WTC11 (cell line): ENCODE measurements around the gene SIRT3. TPM values are rescaled to one million over a fixed set of nuclear protein-coding genes. Genes with fewer than 3 reads are reported as not detected.

ENCODE experiments used
- ATAC-seq: fragments of 200-7000 bp; cut with Tn5 transposase; 2 replicates; pipeline ENCODE4 v1.10.0; 2021; ENCODE audit warnings: mild to moderate bottlenecking, moderate library complexity
- CTCF ChIA-PET: fragments of 300-600 bp; sonication (Branson Sonifier 250); formaldehyde crosslinking; loops from one replicate; lab custom pipeline; 2021; ENCODE audit warnings: antibody characterized with exemption; lab: Charles Lee
- POLR2A ChIA-PET: fragments of 350-600 bp; sonication (Branson Sonifier 250); formaldehyde crosslinking; loops from one replicate; lab custom pipeline; 2021; ENCODE audit warnings: antibody characterized with exemption; lab: Charles Lee
- DNase-seq: peaks from one replicate; pipeline ENCODE4 v3.0.0; 2021; ENCODE audit warnings: low spot score
- H3K27ac Mint-ChIP-seq: 2 replicates; pipeline ENCODE4 v1.8.0; 2021; ENCODE audit warnings: mixed read lengths
- H3K27me3 Mint-ChIP-seq: 2 replicates; pipeline ENCODE4 v1.8.0; 2021; ENCODE audit warnings: low read depth, mild to moderate bottlenecking, moderate library complexity, mixed read lengths
- H3K36me3 Mint-ChIP-seq: 2 replicates; pipeline ENCODE4 v1.8.0; 2021; ENCODE audit warnings: mixed read lengths
- H3K4me1 Mint-ChIP-seq: 2 replicates; pipeline ENCODE4 v1.8.0; 2022; ENCODE audit warnings: mixed read lengths
- H3K4me3 Mint-ChIP-seq: 2 replicates; pipeline ENCODE4 v1.8.0; 2021; ENCODE audit warnings: mild to moderate bottlenecking, moderate library complexity, mixed read lengths
- H3K9me3 Mint-ChIP-seq: 2 replicates; pipeline ENCODE4 v1.8.0; 2021; ENCODE audit warnings: mixed read lengths
- CBFB ChIP-seq: sonication (generic); formaldehyde crosslinking; IDR thresholded peaks from 2 replicates; pipeline ENCODE4 v1.8.1; 2022; ENCODE audit warnings: mild to moderate bottlenecking, low read depth, missing genetic modification reagents
- MYBL2 ChIP-seq: sonication (generic); formaldehyde crosslinking; IDR thresholded peaks from 2 replicates; pipeline ENCODE4 v1.8.1; 2023; ENCODE audit warnings: mild to moderate bottlenecking, moderate library complexity, missing genetic modification reagents
- NFE2L1 ChIP-seq: sonication (generic); formaldehyde crosslinking; IDR thresholded peaks from 2 replicates; pipeline ENCODE4 v1.8.1; 2023; ENCODE audit warnings: missing genetic modification reagents
- NR1H2 ChIP-seq: sonication (generic); formaldehyde crosslinking; IDR thresholded peaks from 2 replicates; pipeline ENCODE4 v1.9.0; 2021; ENCODE audit warnings: mild to moderate bottlenecking, moderate library complexity, missing genetic modification reagents
- RORB ChIP-seq: fragments of 250-450 bp; sonication (Bioruptor Pico); IDR thresholded peaks from 2 replicates; pipeline ENCODE4 v1.9.0; 2021; ENCODE audit warnings: mild to moderate bottlenecking
- ZBTB21 ChIP-seq: sonication (generic); formaldehyde crosslinking; IDR thresholded peaks from 2 replicates; pipeline ENCODE4 v1.8.1; 2023; ENCODE audit warnings: mild to moderate bottlenecking, missing genetic modification reagents, borderline replicate concordance
- ZMAT4 ChIP-seq: fragments of 250-450 bp; sonication (Bioruptor Pico); IDR thresholded peaks from 2 replicates; pipeline ENCODE4 v1.9.0; 2021; ENCODE audit warnings: mild to moderate bottlenecking
- ZNF121 ChIP-seq: sonication (generic); formaldehyde crosslinking; IDR thresholded peaks from 2 replicates; pipeline ENCODE4 v1.8.0; 2023; ENCODE audit warnings: missing genetic modification reagents
- ZNF232 ChIP-seq: sonication (generic); formaldehyde crosslinking; IDR thresholded peaks from 2 replicates; pipeline ENCODE4 v1.8.0; 2022; ENCODE audit warnings: mild to moderate bottlenecking, missing genetic modification reagents
- ZNF423 ChIP-seq: fragments of 250-450 bp; sonication (Bioruptor Pico); IDR thresholded peaks from 2 replicates; pipeline ENCODE4 v2.1.2; 2022; ENCODE audit warnings: mild to moderate bottlenecking, moderate library complexity
- ZSCAN18 ChIP-seq: fragments of 250-450 bp; sonication (Bioruptor Pico); IDR thresholded peaks from 2 replicates; pipeline ENCODE4 v2.1.2; 2022; ENCODE audit warnings: mild to moderate bottlenecking, moderate library complexity
- total RNA-seq: library from RNA; stranded (reverse); gene quantifications from 3 replicates; pipeline ENCODE4 v1.2.3, GENCODE V29; 2021
- TF ChIP-seq, protein P1 (sequence below): sonication (generic); formaldehyde crosslinking; IDR thresholded peaks from 2 replicates; pipeline ENCODE4 v1.8.1; 2022; ENCODE audit warnings: mild to moderate bottlenecking, moderate library complexity, missing genetic modification reagents
- TF ChIP-seq, protein P2 (sequence below): sonication (generic); formaldehyde crosslinking; conservative IDR thresholded peaks from 2 replicates; pipeline ENCODE4 v1.8.1; 2023; ENCODE audit warnings: mild to moderate bottlenecking, low read depth, missing genetic modification reagents, moderate library complexity
- TF ChIP-seq, protein P3 (sequence below): sonication (generic); formaldehyde crosslinking; IDR thresholded peaks from 2 replicates; pipeline ENCODE4 v1.8.0; 2023; ENCODE audit warnings: missing genetic modification reagents, mild to moderate bottlenecking, borderline replicate concordance
- TF ChIP-seq, protein P4 (sequence below): sonication (generic); formaldehyde crosslinking; IDR thresholded peaks from 2 replicates; pipeline ENCODE4 v1.8.1; 2023; ENCODE audit warnings: mild to moderate bottlenecking, missing genetic modification reagents

The SIRT3 gene
- total RNA-seq, 1 experiment from 2014 or later, result 21.0 TPM

DNA sequence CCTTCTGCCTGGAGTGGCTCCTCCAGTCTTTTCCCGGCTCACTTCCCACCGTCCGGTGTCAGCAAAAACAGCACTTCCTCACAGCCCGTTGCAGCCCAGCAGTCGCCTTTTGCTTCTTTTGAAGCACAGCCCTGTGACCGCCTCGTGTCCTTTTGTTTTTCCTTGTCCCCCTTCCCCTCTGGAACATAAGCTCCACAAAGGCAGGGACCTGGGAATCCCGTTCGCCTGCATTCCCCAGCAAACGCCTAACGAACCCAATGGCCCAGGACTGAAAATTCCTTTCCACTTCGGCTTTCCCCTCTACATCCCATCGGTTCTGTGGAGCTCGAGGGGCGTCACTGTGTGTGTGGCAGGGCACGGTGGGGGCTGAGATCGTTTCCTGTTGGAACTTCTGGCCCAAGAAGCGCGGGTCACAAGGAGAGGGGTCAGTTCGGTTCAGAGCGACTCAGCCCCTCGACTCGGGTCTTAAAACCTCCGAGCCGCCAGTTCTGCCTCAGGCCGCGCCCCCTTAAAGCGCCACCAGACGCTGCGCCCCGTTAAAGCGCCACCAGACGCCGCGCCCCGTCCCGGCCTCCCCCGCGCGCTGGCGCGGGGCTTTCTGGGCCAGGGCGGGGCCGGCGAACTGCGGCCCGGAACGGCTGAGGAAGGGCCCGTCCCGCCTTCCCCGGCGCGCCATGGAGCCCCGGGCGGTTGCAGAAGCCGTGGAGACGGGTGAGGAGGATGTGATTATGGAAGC is 27.8 kb downstream of the SIRT3 start (continued):
- TF ChIP-seq, protein P1, sequence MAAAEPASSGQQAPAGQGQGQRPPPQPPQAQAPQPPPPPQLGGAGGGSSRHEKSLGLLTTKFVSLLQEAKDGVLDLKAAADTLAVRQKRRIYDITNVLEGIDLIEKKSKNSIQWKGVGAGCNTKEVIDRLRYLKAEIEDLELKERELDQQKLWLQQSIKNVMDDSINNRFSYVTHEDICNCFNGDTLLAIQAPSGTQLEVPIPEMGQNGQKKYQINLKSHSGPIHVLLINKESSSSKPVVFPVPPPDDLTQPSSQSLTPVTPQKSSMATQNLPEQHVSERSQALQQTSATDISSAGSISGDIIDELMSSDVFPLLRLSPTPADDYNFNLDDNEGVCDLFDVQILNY (CRISPR knock-in tag), result 0 out of 2 replicates have a peak, but pooled peaks have one; percentile 63
- TF ChIP-seq ZMAT4 (CRISPR knock-in tag) (no peak), CBFB (no peak), NFE2L1 (CRISPR knock-in tag) (no peak), ZNF121 (CRISPR knock-in tag) (no peak), ZNF423 (CRISPR knock-in tag) (no peak), MYBL2 (no peak), ZBTB21 (CRISPR knock-in tag) (no peak), NR1H2 (CRISPR knock-in tag) (no peak), RORB (no peak)
- TF ChIP-seq, protein P2, sequence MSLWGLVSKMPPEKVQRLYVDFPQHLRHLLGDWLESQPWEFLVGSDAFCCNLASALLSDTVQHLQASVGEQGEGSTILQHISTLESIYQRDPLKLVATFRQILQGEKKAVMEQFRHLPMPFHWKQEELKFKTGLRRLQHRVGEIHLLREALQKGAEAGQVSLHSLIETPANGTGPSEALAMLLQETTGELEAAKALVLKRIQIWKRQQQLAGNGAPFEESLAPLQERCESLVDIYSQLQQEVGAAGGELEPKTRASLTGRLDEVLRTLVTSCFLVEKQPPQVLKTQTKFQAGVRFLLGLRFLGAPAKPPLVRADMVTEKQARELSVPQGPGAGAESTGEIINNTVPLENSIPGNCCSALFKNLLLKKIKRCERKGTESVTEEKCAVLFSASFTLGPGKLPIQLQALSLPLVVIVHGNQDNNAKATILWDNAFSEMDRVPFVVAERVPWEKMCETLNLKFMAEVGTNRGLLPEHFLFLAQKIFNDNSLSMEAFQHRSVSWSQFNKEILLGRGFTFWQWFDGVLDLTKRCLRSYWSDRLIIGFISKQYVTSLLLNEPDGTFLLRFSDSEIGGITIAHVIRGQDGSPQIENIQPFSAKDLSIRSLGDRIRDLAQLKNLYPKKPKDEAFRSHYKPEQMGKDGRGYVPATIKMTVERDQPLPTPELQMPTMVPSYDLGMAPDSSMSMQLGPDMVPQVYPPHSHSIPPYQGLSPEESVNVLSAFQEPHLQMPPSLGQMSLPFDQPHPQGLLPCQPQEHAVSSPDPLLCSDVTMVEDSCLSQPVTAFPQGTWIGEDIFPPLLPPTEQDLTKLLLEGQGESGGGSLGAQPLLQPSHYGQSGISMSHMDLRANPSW (CRISPR knock-in tag), result no peak
- TF ChIP-seq, protein P3, sequence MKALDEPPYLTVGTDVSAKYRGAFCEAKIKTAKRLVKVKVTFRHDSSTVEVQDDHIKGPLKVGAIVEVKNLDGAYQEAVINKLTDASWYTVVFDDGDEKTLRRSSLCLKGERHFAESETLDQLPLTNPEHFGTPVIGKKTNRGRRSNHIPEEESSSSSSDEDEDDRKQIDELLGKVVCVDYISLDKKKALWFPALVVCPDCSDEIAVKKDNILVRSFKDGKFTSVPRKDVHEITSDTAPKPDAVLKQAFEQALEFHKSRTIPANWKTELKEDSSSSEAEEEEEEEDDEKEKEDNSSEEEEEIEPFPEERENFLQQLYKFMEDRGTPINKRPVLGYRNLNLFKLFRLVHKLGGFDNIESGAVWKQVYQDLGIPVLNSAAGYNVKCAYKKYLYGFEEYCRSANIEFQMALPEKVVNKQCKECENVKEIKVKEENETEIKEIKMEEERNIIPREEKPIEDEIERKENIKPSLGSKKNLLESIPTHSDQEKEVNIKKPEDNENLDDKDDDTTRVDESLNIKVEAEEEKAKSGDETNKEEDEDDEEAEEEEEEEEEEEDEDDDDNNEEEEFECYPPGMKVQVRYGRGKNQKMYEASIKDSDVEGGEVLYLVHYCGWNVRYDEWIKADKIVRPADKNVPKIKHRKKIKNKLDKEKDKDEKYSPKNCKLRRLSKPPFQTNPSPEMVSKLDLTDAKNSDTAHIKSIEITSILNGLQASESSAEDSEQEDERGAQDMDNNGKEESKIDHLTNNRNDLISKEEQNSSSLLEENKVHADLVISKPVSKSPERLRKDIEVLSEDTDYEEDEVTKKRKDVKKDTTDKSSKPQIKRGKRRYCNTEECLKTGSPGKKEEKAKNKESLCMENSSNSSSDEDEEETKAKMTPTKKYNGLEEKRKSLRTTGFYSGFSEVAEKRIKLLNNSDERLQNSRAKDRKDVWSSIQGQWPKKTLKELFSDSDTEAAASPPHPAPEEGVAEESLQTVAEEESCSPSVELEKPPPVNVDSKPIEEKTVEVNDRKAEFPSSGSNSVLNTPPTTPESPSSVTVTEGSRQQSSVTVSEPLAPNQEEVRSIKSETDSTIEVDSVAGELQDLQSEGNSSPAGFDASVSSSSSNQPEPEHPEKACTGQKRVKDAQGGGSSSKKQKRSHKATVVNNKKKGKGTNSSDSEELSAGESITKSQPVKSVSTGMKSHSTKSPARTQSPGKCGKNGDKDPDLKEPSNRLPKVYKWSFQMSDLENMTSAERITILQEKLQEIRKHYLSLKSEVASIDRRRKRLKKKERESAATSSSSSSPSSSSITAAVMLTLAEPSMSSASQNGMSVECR (CRISPR knock-in tag), result 0 out of 2 replicates have a peak, but pooled peaks have one; percentile 20
- TF ChIP-seq, protein P4, sequence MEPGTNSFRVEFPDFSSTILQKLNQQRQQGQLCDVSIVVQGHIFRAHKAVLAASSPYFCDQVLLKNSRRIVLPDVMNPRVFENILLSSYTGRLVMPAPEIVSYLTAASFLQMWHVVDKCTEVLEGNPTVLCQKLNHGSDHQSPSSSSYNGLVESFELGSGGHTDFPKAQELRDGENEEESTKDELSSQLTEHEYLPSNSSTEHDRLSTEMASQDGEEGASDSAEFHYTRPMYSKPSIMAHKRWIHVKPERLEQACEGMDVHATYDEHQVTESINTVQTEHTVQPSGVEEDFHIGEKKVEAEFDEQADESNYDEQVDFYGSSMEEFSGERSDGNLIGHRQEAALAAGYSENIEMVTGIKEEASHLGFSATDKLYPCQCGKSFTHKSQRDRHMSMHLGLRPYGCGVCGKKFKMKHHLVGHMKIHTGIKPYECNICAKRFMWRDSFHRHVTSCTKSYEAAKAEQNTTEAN (CRISPR knock-in tag), result 0 out of 2 replicates have a peak, but pooled peaks have one; percentile 48

DNA sequence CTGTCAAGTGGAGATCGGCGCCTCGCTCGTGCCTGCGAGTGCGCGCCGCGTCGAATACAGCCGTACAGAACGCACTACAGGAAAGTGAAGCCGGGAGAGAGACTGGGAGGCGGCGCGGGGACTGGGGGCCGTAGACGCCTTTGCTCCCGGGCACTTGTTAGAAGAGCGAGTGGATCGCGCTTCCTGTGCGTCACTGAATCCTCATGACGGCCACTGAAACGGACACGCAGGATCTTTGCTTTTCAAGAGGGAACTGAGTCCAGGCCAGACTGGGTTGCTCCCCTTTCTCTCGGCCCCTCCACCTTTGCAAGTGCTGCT is 28.3 kb downstream of the SIRT3 start:
- Mint-ChIP-seq H3K9me3 (no peaks in the 10 kb centered on the region), H3K27me3 (no peaks in the 10 kb centered on the region), H3K27ac (peak overlapping the region; percentile 98), H3K36me3 (peaks cover 31% of the 10 kb centered on the region), H3K4me1 (peaks cover 8% of the 10 kb centered on the region; the same call in 1 of the 2 replicates), H3K4me3 (peak overlapping the region; percentile 97)
- TF ChIP-seq ZNF232 (CRISPR knock-in tag), result 0 out of 2 replicates have a peak, but pooled peaks have one; percentile 12
- no peak for TF ChIP-seq ZSCAN18
- POLR2A ChIA-PET, result interaction anchor here (0.7 to 1.0 kb wide), 2 partner anchors 161 to 199 kb away, joined by 3 to 6 read pairs; no protein-coding TSS in a partner anchor
- ATAC-seq (peak; percentile 5), DNase-seq (peak; percentile 31)
- CTCF ChIA-PET, result interaction anchor here (0.8 to 2.2 kb wide), 5 partner anchors 43 to 240 kb away, joined by 4 to 23 read pairs (median 4); no protein-coding TSS in a partner anchor
